DMS79 treated with DMSO at 0.1 percent for 48 hours (cell line): ENCODE measurements around the gene HMGB4.

Source experiments
- DNase-seq: peaks from one replicate; lab custom pipeline; 2025; lab: John Stamatoyannopoulos, UW

HMGB4 gene

GRCh38 chr1:33863779-33864178, at the start of gene HMGB4:
TSS of gene HMGB4 (plus strand) at chr1:33864079. CDS start at chr1:33864192, 113 bp downstream.
- DNase-seq: no peak

- DNase-seq: no peak
Measured at GRCh38 chr1:33814166-33814565, 49.7 kb upstream of the HMGB4 start.

GRCh38 chr1:33815061-33815460, 48.8 kb upstream of the HMGB4 start:
- DNase-seq: no peak

GRCh38 chr1:33818071-33818470, 45.8 kb upstream of the HMGB4 start:
- no peak for DNase-seq

- no peak for DNase-seq
Measured at GRCh38 chr1:33819290-33819912, 44.5 kb upstream of the HMGB4 start.

- DNase-seq: no peak
Measured at GRCh38 chr1:33819913-33820311, 44.0 kb upstream of the HMGB4 start.

GRCh38 chr1:33820804-33821203, 43.1 kb upstream of the HMGB4 start:
- DNase-seq: no peak

- no peak for DNase-seq
Measured at GRCh38 chr1:33821291-33821690, 42.6 kb upstream of the HMGB4 start.

- no peak for DNase-seq
Measured at GRCh38 chr1:33822396-33822795, 41.5 kb upstream of the HMGB4 start.

GRCh38 chr1:33823401-33823800, 40.5 kb upstream of the HMGB4 start:
- DNase-seq: no peak

- DNase-seq: no peak
Measured at GRCh38 chr1:33823830-33824229, 40.0 kb upstream of the HMGB4 start.

- DNase-seq: no peak
Measured at GRCh38 chr1:33824321-33824720, 39.6 kb upstream of the HMGB4 start.

- DNase-seq: no peak
Measured at GRCh38 chr1:33824971-33825370, 38.9 kb upstream of the HMGB4 start.

- DNase-seq: no peak
Measured at GRCh38 chr1:33825506-33825905, 38.4 kb upstream of the HMGB4 start.

GRCh38 chr1:33826311-33826710, 37.6 kb upstream of the HMGB4 start:
- DNase-seq: no peak

GRCh38 chr1:33826711-33827110, 37.2 kb upstream of the HMGB4 start:
- DNase-seq: no peak

GRCh38 chr1:33828059-33828458, 35.8 kb upstream of the HMGB4 start:
- DNase-seq: no peak

- no peak for DNase-seq
Measured at GRCh38 chr1:33828654-33829053, 35.2 kb upstream of the HMGB4 start.

GRCh38 chr1:33836911-33837310, 27.0 kb upstream of the HMGB4 start:
- DNase-seq: no peak

- DNase-seq: no peak
Measured at GRCh38 chr1:33837635-33838034, 26.2 kb upstream of the HMGB4 start.

- DNase-seq: no peak
Measured at GRCh38 chr1:33841494-33841893, 22.4 kb upstream of the HMGB4 start.

- no peak for DNase-seq
Measured at GRCh38 chr1:33842348-33842747, 21.5 kb upstream of the HMGB4 start.

GRCh38 chr1:33844166-33844565, 19.7 kb upstream of the HMGB4 start:
- DNase-seq: no peak

- DNase-seq: no peak
Measured at GRCh38 chr1:33846861-33847260, 17.0 kb upstream of the HMGB4 start.
